SKM-1 treated with dmso at 0.1 percent for 144 hours (cell line): ENCODE results near the gene GOLGA8T.
"Not testable (repeated sequence)": the region's sequence is repeated elsewhere in the genome, so short reads cannot be mapped to it uniquely, and the experiment has no call there.

Experiments
- DNase-seq: peaks from one replicate; lab custom pipeline; 2025; ENCODE audit not compliant: unreplicated experiment; lab: John Stamatoyannopoulos, UW

The GOLGA8T gene, protein sequence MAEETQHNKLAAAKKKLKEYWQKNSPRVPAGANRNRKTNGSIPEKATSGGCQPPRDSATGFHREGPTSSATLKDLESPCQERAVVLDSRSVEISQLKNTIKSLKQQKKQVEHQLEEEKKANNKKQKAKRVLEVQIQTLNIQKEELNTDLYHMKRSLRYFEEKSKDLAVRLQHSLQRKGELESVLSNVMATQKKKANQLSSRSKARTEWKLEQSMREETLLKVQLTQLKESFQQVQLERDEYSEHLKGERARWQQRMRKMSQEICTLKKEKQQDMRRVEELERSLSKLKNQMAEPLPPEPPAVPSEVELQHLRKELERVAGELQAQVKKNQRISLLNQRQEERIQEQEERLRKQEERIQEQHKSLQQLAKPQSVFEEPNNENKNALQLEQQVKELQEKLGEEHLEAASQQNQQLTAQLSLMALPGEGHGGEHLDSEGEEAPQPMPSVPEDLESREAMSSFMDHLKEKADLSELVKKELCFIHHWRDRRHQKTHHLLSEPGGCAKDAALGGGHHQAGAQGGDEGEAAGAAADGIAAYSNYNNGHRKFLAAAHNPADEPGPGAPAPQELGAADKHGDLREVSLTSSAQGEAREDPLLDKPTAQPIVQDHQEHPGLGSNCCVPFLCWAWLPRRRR

DNA sequence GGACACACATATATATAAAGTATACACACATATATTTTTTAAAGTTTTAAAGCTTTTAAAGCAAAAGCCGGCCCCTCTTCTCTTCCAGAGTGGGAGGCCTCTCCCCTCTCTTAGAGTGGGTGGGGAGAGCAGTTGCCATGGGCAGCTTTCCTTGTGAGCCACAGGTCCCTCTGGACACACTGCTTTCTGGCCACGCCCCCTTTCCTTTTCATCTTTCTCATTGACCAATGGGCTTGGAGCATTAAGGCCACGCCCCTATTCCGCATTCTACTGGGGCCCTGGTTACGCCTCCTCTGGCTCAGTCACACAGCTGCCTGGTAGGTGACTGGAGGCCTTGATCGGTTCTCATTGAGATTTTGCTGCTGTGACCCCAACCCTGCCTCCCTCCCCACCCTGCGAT lies at the start of gene GOLGA8T:
Gene GOLGA8T (plus strand): TSS at position 301 of the 400 bp plus-strand sequence. CDS start 98 bp downstream, at position 399.
- not testable (repeated sequence) for DNase-seq

DNA sequence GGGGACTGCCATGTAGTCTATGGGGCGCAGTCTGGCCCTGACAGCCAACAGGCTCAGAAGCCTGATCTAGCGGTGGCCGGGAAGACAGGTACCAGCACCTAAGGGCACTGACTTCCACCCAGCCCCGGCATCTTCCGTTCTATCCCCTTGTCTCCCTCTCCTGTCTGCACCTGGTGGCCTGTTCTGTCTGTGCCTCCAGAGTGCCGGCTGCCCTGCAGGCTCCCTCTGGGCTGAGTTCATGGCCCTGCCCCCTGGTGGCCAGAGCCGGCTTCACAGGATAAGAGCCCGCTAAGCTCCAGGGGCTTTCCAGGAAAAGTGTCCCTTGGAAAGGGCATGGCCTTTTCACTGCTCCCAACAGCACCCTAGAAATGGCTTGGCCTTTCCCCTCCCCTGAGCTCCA lies 37.0 kb upstream of the GOLGA8T start:
- DNase-seq, result not testable (repeated sequence)

DNA sequence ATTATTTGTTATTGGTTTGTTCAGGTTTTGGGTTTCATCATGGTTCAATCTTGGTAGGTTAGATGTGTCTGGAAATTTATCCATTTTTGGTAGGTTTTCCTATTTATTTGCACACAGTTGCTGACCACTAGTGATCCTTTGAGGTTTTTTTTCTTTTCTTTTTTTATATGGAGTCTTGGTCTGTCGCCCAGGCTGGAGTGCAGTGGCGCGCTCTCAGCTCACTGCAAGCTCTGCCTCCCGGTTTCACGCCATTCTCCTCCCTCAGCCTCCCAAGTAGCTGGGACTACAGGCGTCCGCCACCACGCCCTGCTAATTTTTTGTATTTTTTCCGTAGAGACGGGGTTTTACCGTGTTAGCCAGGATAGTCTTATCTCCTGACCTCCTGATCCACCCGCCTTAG lies 32.0 kb upstream of the GOLGA8T start:
- not testable (repeated sequence) for DNase-seq

DNA sequence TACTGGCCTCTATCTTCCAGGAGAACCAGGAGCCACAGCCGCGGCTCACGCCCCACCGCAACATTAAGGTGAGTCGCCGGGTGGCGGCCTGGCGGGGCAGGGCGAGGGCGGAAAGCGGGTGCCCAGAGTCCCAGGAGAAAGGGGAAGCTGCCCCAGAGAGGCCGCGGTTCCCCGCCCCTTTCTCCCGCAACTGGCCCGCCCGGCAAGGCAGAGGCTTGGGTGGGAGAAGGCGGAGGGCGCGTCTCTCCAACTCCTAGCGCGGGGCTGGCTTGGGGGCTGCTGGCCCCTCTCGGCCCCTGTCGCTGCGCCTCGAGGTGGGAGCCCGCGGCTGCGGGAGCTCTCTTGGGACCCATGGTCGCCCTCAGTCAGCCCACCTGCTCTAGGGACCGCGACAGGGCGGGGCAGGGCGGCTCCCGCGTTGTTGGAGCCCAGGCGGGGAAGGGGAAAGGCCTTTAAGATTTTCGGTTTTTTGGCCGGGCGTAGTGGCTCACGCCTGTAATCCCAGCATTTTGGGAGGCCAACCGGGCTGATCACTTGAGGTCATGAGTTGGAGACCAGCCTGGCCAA lies 30.8 kb upstream of the GOLGA8T start:
- DNase-seq, result not testable (repeated sequence)

DNA sequence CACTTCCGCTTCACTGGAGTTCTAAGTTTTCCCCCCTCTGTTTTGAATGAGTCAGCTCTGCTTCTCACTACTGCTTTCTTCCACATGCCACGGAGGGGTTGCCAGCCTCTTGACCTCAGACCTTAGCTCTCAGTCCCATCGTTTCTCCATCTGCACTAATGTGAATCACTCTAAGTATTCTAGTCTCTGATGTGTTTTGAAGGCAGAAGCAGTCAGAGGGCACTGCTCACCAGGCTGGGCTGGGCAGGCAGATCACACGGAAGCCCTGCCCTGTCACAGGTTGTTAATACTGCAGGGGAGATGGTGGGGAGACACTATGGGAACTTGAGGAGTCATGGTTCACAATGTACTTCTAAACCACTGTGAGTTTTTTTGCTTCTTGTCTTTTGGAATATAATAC lies 24.3 kb upstream of the GOLGA8T start:
- DNase-seq, result not testable (repeated sequence)

DNA sequence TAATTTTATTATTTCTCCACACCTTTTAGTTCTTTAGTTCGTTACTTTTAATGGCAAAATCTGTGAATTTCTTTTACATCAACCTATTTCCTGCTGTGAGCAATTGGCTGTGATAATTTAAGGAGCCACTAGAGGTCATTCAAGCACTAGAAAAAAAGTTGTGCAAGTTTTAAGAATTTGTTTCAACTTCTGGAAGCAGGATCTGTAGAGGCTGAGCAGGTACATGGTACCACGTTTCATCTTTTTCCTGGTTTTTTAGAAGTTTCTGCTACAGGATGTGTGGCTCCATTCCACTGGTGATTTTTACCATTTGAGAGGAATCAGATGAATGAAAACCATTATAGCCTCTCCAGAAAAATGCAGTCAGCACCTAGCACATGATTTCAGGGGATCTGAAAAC lies 4.8 kb upstream of the GOLGA8T start:
- DNase-seq, result not testable (repeated sequence)

DNA sequence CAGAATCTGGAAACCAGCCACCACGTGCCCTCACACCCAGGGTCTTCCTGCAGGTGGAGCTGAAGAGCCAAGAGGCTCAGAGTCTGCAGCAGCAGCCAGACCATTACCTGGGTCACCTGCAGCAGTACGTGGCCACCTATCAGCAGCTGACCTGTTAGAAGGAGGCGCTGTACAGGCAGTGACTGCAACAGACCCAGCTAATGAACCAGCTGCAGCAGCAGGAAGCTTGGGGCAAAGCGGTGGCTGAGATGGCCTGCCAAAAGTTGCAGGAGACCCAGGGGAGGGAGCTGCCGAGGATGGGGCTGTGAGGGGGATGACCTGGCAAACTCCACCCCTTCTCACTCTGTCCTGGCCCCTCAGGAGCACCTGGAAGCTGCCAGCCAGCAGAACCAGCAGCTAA lies 8.4 kb downstream of the GOLGA8T start:
- DNase-seq, result not testable (repeated sequence)

DNA sequence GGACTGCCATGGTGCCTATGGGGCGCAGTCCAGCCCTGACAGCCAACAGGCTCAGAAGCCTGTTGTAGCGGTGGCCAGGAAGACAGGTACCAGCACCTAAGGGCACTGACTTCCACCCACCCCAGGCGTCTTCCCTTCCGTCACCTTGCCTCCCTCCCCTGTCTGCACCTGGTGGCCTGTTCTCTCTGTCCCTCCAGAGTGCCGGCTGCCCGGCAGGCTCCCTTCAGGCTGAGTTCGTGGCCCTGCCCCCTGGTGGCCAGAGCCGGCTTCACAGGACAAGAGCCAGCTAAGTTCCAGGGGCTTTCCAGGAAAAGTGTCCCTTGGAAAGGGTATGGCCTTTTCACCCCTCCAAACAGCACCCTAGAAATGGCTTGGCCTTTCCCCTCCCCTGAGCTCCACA lies 15.0 kb downstream of the GOLGA8T start:
- DNase-seq, result not testable (repeated sequence)

DNA sequence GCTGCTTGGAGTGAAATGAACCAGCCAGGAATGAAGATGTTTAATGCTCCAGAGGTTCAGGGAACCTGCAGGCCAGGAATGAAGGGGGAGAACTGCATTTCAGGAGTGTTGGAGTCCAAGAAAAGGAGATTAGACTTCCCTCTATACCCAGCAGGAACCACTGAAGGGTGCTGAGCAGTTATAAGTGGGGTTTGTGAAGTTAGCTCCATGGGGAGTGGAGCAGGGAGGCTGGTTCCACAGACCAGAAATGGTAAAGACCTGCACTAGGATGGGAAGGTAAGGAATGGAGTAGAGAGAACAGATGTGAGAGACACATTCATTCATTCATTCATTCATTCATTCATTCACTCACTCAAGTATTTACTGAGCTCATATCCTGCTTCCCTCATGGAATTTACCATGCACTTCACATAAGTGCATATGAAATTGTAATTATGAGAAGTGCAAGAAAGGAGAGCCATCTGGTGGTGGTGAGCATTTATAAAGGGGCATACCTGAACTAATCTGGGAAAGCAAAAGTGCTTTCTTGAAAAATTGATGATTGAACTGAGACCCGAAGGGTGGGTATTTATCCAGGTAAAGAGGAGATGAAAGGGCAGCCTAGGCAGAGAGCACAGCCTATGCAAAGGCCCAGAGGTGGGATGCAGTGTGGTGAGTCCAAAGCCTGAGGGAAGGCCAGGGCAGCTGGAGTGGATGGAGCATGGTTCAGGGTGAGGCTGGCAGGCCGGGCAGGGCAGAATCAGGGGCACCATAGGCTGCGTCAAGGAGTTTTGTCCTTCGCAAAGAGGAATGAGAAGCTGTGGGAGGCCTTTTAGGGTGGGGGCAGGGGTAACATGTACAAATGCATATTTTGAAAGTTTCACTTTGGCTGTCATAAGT lies 27.9 kb downstream of the GOLGA8T start:
- DNase-seq, result not testable (repeated sequence)

DNA sequence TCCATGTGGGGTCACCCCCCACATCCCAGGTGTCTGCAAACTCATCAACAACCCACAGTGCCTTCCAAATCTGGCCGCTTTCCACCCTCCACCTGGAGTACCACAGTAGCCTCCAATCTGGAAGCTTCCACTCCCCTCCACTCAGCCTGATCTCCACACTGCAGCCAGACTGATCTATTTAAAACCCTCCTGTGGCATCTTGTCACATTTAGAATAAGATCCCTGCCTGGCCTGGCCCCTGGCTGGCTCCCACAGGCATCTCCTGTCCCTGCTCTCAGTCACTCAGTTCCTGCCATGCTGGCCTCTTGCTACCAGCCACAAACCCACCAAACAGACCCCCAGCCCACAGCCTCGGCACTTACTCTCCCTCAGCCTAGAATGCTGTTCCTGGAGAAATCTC lies 28.9 kb downstream of the GOLGA8T start:
- not testable (repeated sequence) for DNase-seq

DNA sequence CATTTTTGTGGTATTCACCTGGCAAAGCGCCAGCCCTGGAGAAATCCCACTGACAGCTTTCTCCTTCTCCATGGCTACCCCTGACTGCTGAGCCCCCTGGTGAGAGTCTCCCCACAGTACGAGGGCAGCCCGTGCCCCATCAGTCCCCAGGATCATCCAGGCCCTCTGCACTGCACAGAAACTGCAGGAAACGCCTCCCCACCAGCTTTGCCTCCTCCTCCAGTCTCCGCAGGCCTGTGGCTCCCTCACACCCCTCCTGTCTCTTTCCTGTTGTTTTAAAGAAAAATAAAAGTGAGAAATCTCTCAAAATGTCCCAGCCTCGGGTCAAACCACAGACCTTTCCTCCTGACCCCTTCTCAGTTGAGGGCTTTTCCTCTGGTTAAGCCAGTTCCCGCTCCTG lies 29.4 kb downstream of the GOLGA8T start:
- DNase-seq, result not testable (repeated sequence)

DNA sequence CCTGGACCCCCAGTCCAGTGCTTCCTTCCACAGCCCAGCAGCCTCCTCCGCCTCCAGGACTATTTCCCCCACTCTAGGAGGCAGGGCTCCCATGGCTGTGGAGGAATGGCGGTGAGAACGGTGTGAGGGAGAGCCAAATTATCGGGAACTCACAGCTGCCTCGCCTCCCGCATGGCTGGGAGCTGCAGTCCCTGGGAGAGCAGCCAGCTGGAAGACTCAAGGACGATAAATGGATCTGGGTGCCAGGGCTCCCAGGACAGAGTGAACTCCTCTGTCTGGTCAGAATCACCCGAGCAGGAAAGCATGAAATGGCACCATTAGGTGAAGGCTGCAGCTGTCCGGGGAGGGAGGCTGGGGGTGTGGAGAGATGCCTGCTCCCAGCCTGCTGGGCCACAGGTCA lies 32.6 kb downstream of the GOLGA8T start:
- not testable (repeated sequence) for DNase-seq

DNA sequence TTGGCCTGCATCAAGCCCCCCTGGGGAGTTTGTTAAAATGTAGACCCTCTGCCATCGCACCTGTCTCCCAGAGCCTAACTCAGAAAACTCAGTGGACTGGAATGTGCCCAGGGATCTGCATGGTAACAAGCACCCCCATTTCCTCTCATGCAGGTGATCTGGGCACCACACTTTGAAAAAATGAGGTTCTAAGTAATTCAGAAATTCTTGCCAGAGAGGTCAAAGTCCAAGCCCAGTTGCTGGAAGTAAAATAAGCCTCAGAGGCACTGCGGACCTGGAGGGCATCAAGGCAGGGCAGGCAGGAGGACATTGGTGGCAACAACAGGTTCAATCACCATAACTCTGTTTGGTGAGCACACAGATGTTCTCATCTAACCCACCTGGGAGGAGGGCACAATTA lies 33.0 kb downstream of the GOLGA8T start:
- not testable (repeated sequence) for DNase-seq

DNA sequence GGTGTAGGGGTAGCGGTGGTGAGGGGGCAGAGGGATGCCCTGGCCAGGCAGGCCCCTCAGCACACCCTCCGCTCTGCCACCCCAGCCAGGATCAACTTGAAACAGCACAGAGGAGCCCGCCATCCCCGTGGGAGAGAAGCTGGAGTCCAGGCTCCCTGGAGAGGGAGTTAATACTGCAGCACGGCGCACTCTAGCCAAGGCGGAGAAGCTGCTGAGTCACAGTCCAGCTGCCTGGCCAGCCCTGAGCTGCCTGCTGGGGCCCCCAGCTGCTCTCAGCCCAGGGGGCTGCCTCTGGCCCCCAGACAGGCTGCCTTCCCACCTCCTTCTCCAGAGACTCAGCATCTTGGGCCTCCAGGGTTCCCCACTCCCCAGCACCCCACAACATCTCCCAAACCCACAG lies 36.6 kb downstream of the GOLGA8T start:
- DNase-seq, result not testable (repeated sequence)

DNA sequence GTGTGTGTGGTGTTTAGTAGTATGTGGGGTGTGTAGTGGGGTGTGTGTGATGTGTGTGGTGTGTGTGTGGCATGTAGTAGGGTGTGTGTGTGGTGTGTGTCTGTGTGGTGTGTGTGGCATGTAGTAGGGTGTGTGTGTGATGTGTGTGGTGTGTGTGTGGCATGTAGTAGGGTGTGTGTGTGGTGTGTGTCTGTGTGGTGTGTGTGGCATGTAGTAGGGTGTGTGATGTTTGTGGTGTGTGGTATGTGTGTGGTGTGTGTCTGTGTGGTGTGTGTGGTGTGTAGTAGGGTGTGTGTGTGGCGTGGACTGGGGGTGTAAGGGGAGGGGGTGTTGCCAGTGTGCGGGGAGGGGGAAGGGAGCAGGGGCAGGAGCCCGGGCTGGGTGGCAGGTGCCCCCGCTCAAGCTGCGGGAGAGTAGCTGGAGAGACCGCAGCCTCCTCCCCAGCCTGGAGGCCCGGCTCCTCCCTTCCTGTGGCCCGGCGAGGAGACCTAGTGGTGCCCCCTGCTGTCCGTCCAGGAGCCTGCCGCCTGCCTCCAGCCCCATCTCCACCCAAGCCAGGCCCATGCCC lies 38.3 kb downstream of the GOLGA8T start:
- DNase-seq, result not testable (repeated sequence)

DNA sequence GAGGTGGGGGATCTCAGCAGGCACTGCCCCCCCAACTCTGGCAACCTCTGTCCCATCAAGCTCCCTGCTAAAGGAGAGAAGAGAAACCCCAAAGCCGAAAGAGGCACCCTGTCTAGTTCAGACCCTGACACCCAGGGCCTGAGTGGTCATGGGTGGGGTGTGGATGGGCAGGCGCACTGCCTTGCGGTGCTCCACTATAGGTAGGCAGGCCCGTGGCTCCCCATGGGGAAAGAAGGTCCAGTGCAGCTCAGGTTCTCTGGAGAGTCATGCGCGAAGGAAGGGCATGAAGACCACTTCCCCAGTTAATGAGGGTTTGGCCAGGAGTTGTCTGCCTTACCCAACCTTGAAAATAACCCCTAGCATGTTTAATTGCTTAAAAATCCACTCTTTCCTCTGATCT lies 40.4 kb downstream of the GOLGA8T start:
- DNase-seq, result not testable (repeated sequence)

DNA sequence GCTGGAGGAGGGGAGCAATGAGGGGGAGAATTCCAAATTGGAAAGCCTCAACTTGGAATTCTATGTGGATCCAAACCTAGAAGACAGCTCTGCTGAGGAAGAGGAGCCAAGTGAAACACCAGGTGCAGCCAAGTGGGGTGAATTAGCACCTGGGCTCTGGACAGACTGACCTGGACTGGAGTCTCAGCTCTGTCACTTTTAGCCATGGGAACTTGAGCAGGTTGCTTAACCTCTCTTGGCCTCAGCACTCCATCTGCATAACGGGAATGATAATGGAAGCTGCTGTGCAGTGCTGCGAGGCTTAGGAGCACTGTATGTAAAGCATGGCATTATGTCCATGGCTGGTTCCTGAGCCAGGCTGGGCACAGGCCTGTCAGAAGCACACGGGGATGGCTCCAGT lies 41.8 kb downstream of the GOLGA8T start:
- DNase-seq, result not testable (repeated sequence)

DNA sequence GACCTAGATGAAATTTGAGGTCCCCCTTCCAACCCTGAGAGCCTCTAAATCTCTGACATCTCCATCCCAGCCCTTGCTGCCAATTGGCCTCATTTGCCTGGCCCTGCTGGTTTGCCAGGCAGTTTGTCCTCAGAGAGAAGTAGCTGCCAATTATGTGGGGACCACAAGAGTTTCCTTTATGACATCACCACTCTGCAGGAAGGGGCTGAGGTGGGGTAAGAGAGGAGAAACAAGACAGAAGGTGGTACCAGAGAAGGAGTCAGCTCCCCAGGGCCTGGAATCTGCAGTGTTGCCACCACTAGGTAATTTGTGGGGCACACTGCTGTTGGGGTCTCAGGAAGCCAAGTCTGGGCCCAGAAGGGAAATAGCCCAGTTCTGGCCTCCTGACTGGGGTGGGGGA lies 45.0 kb downstream of the GOLGA8T start:
- DNase-seq, result not testable (repeated sequence)

DNA sequence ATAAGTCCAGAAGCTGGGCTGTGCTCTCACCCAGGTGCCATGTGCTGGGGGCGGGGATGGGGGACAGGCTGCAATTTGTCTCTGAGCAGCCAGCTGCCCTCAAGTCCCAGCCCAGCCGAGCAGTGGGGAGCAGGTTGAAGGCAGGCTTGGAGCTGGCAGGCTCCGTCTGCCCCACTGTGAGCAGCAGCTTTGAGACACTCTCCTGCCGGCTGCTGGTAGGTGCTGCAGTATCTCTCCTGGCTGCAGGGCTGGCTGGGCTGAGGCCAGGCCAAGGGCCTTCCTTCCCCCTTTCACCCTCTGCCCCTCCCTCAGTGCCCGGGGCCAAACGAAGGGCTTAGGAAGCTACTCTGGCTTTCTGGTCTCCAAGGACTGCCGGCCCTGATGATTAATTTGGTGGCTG lies 50.6 kb downstream of the GOLGA8T start:
- not testable (repeated sequence) for DNase-seq

DNA sequence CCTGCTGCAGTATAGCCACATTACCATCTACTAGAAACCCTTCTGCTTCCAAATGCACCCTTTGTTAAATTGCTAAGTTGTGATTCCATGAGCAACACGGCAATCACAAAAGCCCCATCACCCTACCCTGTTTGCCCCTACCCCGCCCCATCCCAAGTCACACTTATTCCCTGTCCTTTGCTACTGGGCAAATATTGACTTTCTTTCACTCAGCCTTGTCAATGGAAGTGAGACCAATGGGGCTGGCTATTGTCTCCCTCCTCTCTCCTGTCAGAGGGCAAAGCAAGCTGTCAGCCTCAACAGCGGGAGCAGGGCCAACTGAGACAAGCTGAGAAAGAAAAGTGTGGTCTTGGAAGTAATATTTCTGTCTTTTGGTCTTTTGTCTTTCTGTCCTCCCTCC lies 52.6 kb downstream of the GOLGA8T start:
- DNase-seq, result not testable (repeated sequence)

DNA sequence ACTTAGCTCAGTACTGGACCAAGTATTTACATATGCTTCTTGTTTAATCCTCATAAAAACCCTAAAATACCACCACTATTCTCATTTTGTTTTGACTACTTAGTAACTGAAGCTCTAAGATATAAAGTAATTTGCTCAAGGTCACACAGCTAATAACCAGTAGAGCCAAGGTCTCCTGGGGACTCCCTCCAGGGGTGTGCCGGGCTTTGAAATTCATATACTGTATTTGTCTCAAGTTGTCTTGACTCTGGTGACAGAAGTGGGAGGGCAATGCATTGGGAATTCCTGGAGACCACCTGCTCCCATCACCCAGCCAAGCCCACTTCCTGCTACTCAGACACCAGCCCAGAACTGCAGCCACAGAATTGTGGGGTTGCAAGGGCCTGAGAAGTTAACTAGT lies 54.9 kb downstream of the GOLGA8T start:
- DNase-seq, result not testable (repeated sequence)
